Measurements from ENCODE around the gene WNT7B.

GRCh38 chr22:46000081-46001027 is 23.4 kb upstream of the WNT7B start:
- TF ChIP-seq CTCF (conservative IDR thresholded peaks at IDR 0.05), result no peak
- TF ChIP-seq EZH2 (IDR thresholded peaks at IDR 0.05; ENCODE audit: low read depth), result no peak

Data from PC-9 (cell line).